ENCODE measurements around the gene CLSTN3. TPM values are rescaled to one million over a fixed set of nuclear protein-coding genes. Genes with fewer than 3 reads are reported as not detected.
A peak's percentile ranks its signal among the peaks of the same experiment; 100 is the strongest.
"Not testable (repeated sequence)": the region's sequence is repeated elsewhere in the genome, so short reads cannot be mapped to it uniquely, and the experiment has no call there.

The CLSTN3 gene
- total RNA-seq, 1 donor from 2014 or later = 138 TPM

GRCh38 chr12:7186058-7186457 lies 55.9 kb downstream of the CLSTN3 start:
- not testable (repeated sequence) for DNase-seq (ENCODE audit: extremely low read depth, low read depth, low spot score)

- DNase-seq (ENCODE audit: extremely low read depth, low read depth, low spot score) = peak; percentile 93
Observed at GRCh38 chr12:7188562-7189397, 58.6 kb downstream of the CLSTN3 start.

- peak; percentile 72 for DNase-seq (ENCODE audit: extremely low read depth, low read depth, low spot score)
Observed at GRCh38 chr12:7189398-7190267, 59.5 kb downstream of the CLSTN3 start, which contains the start of gene PEX5. PEX5 (plus strand) TSS chr12:7189686; CDS start chr12:7190378, 692 bp downstream.

GRCh38 chr12:7190268-7191055 lies 60.3 kb downstream of the CLSTN3 start:
- DNase-seq (ENCODE audit: extremely low read depth, low read depth, low spot score) = no peak

- DNase-seq (ENCODE audit: extremely low read depth, low read depth, low spot score) = no peak
Observed at GRCh38 chr12:7193674-7194073, 63.5 kb downstream of the CLSTN3 start.

GRCh38 chr12:7197841-7198240 lies 67.7 kb downstream of the CLSTN3 start:
- no peak for DNase-seq (ENCODE audit: extremely low read depth, low read depth, low spot score)

- no peak for DNase-seq (ENCODE audit: extremely low read depth, low read depth, low spot score)
Observed at GRCh38 chr12:7203109-7203508, 72.9 kb downstream of the CLSTN3 start.

GRCh38 chr12:7205091-7205490 lies 74.9 kb downstream of the CLSTN3 start:
- no peak for DNase-seq (ENCODE audit: extremely low read depth, low read depth, low spot score)

GRCh38 chr12:7206691-7207090 lies 76.5 kb downstream of the CLSTN3 start:
- DNase-seq (ENCODE audit: extremely low read depth, low read depth, low spot score) = no peak

GRCh38 chr12:7207866-7208625 lies 77.9 kb downstream of the CLSTN3 start:
- DNase-seq (ENCODE audit: extremely low read depth, low read depth, low spot score) = no peak

Other genes with a start within 250 kb of the CLSTN3 start
- 6.3 and 9.6 TPM in 2 replicates for gene LRRC23, start 225.5 kb upstream of the CLSTN3 start, total RNA-seq
- gene ENO2, start 215.8 kb upstream of the CLSTN3 start, total RNA-seq = 18.1 and 18.4 TPM in 2 replicates
- 33.6 and 64.6 TPM in 2 replicates for gene ATN1, start 202.4 kb upstream of the CLSTN3 start, total RNA-seq
- gene RNU7-1, start 186.6 kb upstream of the CLSTN3 start, total RNA-seq = not detected in 2 replicates
- gene C12orf57, start 186.3 kb upstream of the CLSTN3 start, total RNA-seq = 180 and 194 TPM in 2 replicates
- 0.29 and 8.5 TPM in 2 replicates for gene PTPN6, start 179.0 kb upstream of the CLSTN3 start, total RNA-seq
- gene PHB2, start 159.7 kb upstream of the CLSTN3 start, total RNA-seq = 240 and 281 TPM in 2 replicates
- gene EMG1, start 159.5 kb upstream of the CLSTN3 start, total RNA-seq = 24.3 and 25.3 TPM in 2 replicates
- gene LPCAT3, start 111.9 kb upstream of the CLSTN3 start, total RNA-seq = 15.4 and 19.4 TPM in 2 replicates
- gene C1S, start 69.7 kb upstream of the CLSTN3 start, total RNA-seq = 0.64 and 0.68 TPM in 2 replicates
- 1.4 and 3.9 TPM in 2 replicates for gene C1R, start 37.9 kb upstream of the CLSTN3 start, total RNA-seq
- gene C1RL, start 21.2 kb upstream of the CLSTN3 start, total RNA-seq = 21.6 and 21.7 TPM in 2 replicates
- gene RBP5, start 1.5 kb upstream of the CLSTN3 start, total RNA-seq = 5.5 TPM in 1 of 2 replicates, not detected in the other
- gene PEX5, start 59.3 kb downstream of the CLSTN3 start, total RNA-seq = 27.4 and 27.9 TPM in 2 replicates
- not detected in 2 replicates for gene ACSM4, start 173.7 kb downstream of the CLSTN3 start, total RNA-seq